PC-9 (cell line): ENCODE data around the gene HDAC10. TPM values are rescaled to one million over a fixed set of nuclear protein-coding genes. Genes with fewer than 3 reads are reported as not detected.
A peak's percentile ranks its signal among the peaks of the same experiment; 100 is the strongest.

ENCODE experiments used
- BruUV-seq: library from RNA; stranded (reverse); fragments of 400-500 nt; replicated peaks from 2 replicates; lab custom pipeline; 2021; lab: Mats Ljungman, UMichigan
- CTCF ChIA-PET: fragments of 300-600 bp; sonication (Branson Sonifier 250); formaldehyde crosslinking; loops from one replicate; lab custom pipeline; 2022; ENCODE audit warnings: antibody characterized with exemption; lab: Charles Lee
- POLR2A ChIA-PET: fragments of 300-600 bp; sonication (Branson Sonifier 250); formaldehyde crosslinking; loops from one replicate; lab custom pipeline; 2022; ENCODE audit warnings: antibody characterized with exemption; ENCODE audit not compliant: unreplicated experiment; lab: Charles Lee
- DNase-seq, 2 experiments: peaks; one replicate each; pipeline versions ENCODE4 v3.0.0 to v3.0.0-alpha.2; 2015 to 2022; ENCODE audit warnings: mixed read lengths in 1 of 2
- H2AFZ ChIP-seq: fragments of 200-600 bp; sonication (generic); 2 replicates; pipeline ENCODE4 v1.8.1; 2017; ENCODE audit warnings: antibody characterized with exemption
- H3F3A ChIP-seq: fragments of 200-600 bp; sonication (generic); 2 replicates; pipeline ENCODE4 v1.8.1; 2017; ENCODE audit warnings: antibody characterized with exemption, mild to moderate bottlenecking, low read depth; ENCODE audit not compliant: insufficient read depth
- H3K27ac ChIP-seq: fragments of 200-600 bp; sonication (generic); 2 replicates; pipeline ENCODE4 v1.6.1; 2016; ENCODE audit warnings: mixed run types
- H3K27me3 ChIP-seq: fragments of 200-600 bp; sonication (generic); 2 replicates; pipeline ENCODE4 v1.6.1; 2016; ENCODE audit warnings: low read depth, mixed run types; ENCODE audit not compliant: insufficient read depth
- H3K36me3 ChIP-seq: fragments of 200-600 bp; sonication (generic); 2 replicates; pipeline ENCODE4 v1.6.1; 2016; ENCODE audit warnings: low read depth, mixed run types
- H3K4me1 ChIP-seq: fragments of 200-600 bp; sonication (generic); replicated peaks from 2 replicates; pipeline ENCODE4 v1.6.1; 2016; ENCODE audit warnings: mixed run types; ENCODE audit not compliant: insufficient read depth
- H3K4me2 ChIP-seq: fragments of 200-600 bp; sonication (generic); 2 replicates; pipeline ENCODE4 v1.6.1; 2017; ENCODE audit warnings: mixed run types
- H3K4me3 ChIP-seq: fragments of 200-600 bp; sonication (generic); 2 replicates; pipeline ENCODE4 v1.6.1; 2016; ENCODE audit warnings: mixed run types
- H3K79me2 ChIP-seq: fragments of 200-600 bp; sonication (generic); 2 replicates; pipeline ENCODE4 v1.6.1; 2017; ENCODE audit warnings: low read depth, mixed run types
- H3K9me2 ChIP-seq: fragments of 200-600 bp; sonication (generic); 2 replicates; pipeline ENCODE4 v1.8.1; 2017; ENCODE audit warnings: mild to moderate bottlenecking; ENCODE audit not compliant: insufficient read depth
- H3K9me3 ChIP-seq: fragments of 200-600 bp; sonication (generic); 2 replicates; pipeline ENCODE4 v1.8.1; 2016; ENCODE audit warnings: low read depth; ENCODE audit not compliant: insufficient read depth
- H4K20me1 ChIP-seq: fragments of 200-600 bp; sonication (generic); 2 replicates; pipeline ENCODE4 v1.8.1; 2017; ENCODE audit not compliant: insufficient read depth
- EZH2 ChIP-seq: fragments of 200-600 bp; sonication (generic); IDR thresholded peaks from 2 replicates; pipeline ENCODE4 v1.8.0; 2017; ENCODE audit warnings: antibody characterized with exemption, low read depth
- intact Hi-C: fragments of 100-400 bp; cut with micrococcal nuclease; formaldehyde crosslinking; loops from one replicate; pipeline ENCODE4 v1.10.0; 2022; ENCODE audit not compliant: unreplicated experiment
- total RNA-seq: library from RNA; stranded (reverse); gene quantifications from 2 replicates; pipeline ENCODE4 v1.2.3, GENCODE V29; 2021
- TF ChIP-seq, protein P1 (sequence below): fragments of 200-600 bp; sonication (generic); conservative IDR thresholded peaks from 2 replicates; pipeline ENCODE4 v1.6.1; 2017; ENCODE audit warnings: mixed run types, antibody characterized with exemption, mild to moderate bottlenecking, moderate library complexity

HDAC10 gene
- total RNA-seq, 1 experiment from 2014 or later: 80.5 TPM

DNA sequence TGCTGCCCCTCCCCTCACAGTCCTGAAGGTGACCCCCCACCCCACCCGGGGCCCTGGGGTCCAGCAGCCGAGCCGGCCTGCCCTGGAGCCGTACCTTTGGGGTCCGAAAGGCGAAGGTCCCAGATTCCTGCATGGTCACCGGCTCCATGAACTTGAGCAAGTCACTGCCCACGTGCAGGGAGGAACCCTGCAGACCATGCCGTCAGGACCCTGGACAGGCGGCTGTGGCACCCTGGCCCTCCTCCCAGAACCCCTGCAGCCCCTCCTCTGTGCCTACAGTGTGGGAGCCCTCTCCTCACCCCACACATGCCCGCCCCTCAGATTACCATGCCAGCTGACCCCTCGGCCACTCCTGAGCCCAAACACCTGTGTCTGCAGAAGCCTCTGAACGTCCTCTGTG is 33.4 kb upstream of the HDAC10 start:
- H3F3A ChIP-seq: peaks cover 55% of the 10 kb centered on the region
- intact Hi-C loops: no loop called here
- peaks cover 28% of the 10 kb centered on the region for H4K20me1 ChIP-seq
- H3K4me1 ChIP-seq: peaks cover 38% of the 10 kb centered on the region
- peaks cover 56% of the 10 kb centered on the region for H3K36me3 ChIP-seq
- H3K79me2 ChIP-seq: peaks cover 39% of the 10 kb centered on the region
- no peak overlapping the region for H3K4me2 ChIP-seq
- ChIA-PET CTCF (no interaction called here), POLR2A (no interaction called here)
- no peak overlapping the region for H3K27ac ChIP-seq
- no peak for DNase-seq
- H3K9me3 ChIP-seq: no peaks in the 10 kb centered on the region
- no peaks in the 10 kb centered on the region for H3K9me2 ChIP-seq
- H3K27me3 ChIP-seq: no peaks in the 10 kb centered on the region
- no peak overlapping the region for H3K4me3 ChIP-seq
- no peak overlapping the region for H2AFZ ChIP-seq
- BruUV-seq: no TSS peak
- TF ChIP-seq EZH2: no peak
- TF ChIP-seq, protein P1, sequence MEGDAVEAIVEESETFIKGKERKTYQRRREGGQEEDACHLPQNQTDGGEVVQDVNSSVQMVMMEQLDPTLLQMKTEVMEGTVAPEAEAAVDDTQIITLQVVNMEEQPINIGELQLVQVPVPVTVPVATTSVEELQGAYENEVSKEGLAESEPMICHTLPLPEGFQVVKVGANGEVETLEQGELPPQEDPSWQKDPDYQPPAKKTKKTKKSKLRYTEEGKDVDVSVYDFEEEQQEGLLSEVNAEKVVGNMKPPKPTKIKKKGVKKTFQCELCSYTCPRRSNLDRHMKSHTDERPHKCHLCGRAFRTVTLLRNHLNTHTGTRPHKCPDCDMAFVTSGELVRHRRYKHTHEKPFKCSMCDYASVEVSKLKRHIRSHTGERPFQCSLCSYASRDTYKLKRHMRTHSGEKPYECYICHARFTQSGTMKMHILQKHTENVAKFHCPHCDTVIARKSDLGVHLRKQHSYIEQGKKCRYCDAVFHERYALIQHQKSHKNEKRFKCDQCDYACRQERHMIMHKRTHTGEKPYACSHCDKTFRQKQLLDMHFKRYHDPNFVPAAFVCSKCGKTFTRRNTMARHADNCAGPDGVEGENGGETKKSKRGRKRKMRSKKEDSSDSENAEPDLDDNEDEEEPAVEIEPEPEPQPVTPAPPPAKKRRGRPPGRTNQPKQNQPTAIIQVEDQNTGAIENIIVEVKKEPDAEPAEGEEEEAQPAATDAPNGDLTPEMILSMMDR: no peak

- Histone ChIP-seq H3K79me2 (peaks cover 32% of the 10 kb centered on the region), H3K4me3 (no peak overlapping the region), H3K4me2 (peak overlapping the region; percentile 75), H2AFZ (no peak overlapping the region), H3K9me3 (no peaks in the 10 kb centered on the region), H3K36me3 (peaks cover 56% of the 10 kb centered on the region), H3F3A (peaks cover 59% of the 10 kb centered on the region), H3K27ac (no peak overlapping the region), H3K9me2 (no peaks in the 10 kb centered on the region), H3K27me3 (no peaks in the 10 kb centered on the region), H3K4me1 (peaks cover 38% of the 10 kb centered on the region), H4K20me1 (peaks cover 27% of the 10 kb centered on the region)
- intact Hi-C loops: loop anchor here (2.0 kb wide), 1 partner anchor 59 kb away; the partner anchor contains the start of gene PPP6R2
- POLR2A ChIA-PET: no interaction called here
- CTCF ChIA-PET: no interaction called here
- no peak for DNase-seq
- TF ChIP-seq, protein P1: no peak
- no peak for TF ChIP-seq EZH2
- BruUV-seq: no TSS peak
Measured at GRCh38 chr22:50283821-50284220, 32.8 kb upstream of the HDAC10 start.

GRCh38 chr22:50282361-50283155 is 31.5 kb upstream of the HDAC10 start:
- Histone ChIP-seq H2AFZ (no peak overlapping the region), H3K36me3 (peaks cover 54% of the 10 kb centered on the region), H3K9me3 (no peaks in the 10 kb centered on the region), H3K4me2 (peak overlapping the region; percentile 75), H3F3A (peaks cover 57% of the 10 kb centered on the region), H3K27me3 (no peaks in the 10 kb centered on the region), H3K27ac (peak overlapping the region; percentile 73), H3K4me3 (peak overlapping the region; percentile 45), H4K20me1 (peaks cover 16% of the 10 kb centered on the region), H3K79me2 (peaks cover 21% of the 10 kb centered on the region), H3K9me2 (no peaks in the 10 kb centered on the region), H3K4me1 (peaks cover 38% of the 10 kb centered on the region)
- peak; percentile 93 to 99 for DNase-seq
- intact Hi-C loops: loop anchor here (1.0 to 2.0 kb wide), 3 partner anchors 11 to 60 kb away; partner anchors contain the start of gene PPP6R2
- ChIA-PET POLR2A (interaction anchor here (0.6 kb wide), 1 partner anchor 11 kb away, joined by 9 read pairs; no protein-coding TSS in a partner anchor), CTCF (no interaction called here)
- TF ChIP-seq, protein P1: no peak
- BruUV-seq: no TSS peak
